ENCODE data around the gene NIPA2.

- TF ChIP-seq EP300 (IDR thresholded peaks at IDR 0.05) (no peak), POLR2AphosphoS5 (IDR thresholded peaks at IDR 0.05) (no peak)
- TF ChIP-seq, protein P1, sequence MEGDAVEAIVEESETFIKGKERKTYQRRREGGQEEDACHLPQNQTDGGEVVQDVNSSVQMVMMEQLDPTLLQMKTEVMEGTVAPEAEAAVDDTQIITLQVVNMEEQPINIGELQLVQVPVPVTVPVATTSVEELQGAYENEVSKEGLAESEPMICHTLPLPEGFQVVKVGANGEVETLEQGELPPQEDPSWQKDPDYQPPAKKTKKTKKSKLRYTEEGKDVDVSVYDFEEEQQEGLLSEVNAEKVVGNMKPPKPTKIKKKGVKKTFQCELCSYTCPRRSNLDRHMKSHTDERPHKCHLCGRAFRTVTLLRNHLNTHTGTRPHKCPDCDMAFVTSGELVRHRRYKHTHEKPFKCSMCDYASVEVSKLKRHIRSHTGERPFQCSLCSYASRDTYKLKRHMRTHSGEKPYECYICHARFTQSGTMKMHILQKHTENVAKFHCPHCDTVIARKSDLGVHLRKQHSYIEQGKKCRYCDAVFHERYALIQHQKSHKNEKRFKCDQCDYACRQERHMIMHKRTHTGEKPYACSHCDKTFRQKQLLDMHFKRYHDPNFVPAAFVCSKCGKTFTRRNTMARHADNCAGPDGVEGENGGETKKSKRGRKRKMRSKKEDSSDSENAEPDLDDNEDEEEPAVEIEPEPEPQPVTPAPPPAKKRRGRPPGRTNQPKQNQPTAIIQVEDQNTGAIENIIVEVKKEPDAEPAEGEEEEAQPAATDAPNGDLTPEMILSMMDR (IDR thresholded peaks at IDR 0.05) = no peak
Observed at GRCh38 chr15:22911306-22911705, 72.8 kb downstream of the NIPA2 start.

Data from suprapubic skin (tissue), 4 donors.